Testis (tissue), 3 donors: Measurements from ENCODE around the gene RIBC2. TPM values are rescaled to one million over a fixed set of nuclear protein-coding genes. Genes with fewer than 3 reads are reported as not detected.

Source experiments
- DNase-seq: peaks from one replicate; pipeline ENCODE4 v3.0.0-alpha.2; 2019
- H3K27ac ChIP-seq, 2 donors: fragments of 200-600 bp; sonication (generic); one replicate each; pipeline ENCODE4 v1.5.1; 2019
- H3K27me3 ChIP-seq: fragments of 200-600 bp; sonication (generic); one replicate; pipeline ENCODE4 v1.5.1; 2019
- H3K36me3 ChIP-seq: fragments of 200-600 bp; sonication (generic); one replicate; pipeline ENCODE4 v1.5.1; 2017; ENCODE audit warnings: low read depth; ENCODE audit errors: missing control alignments
- H3K4me1 ChIP-seq: fragments of 200-600 bp; sonication (generic); one replicate; pipeline ENCODE4 v1.5.1; 2019
- H3K4me3 ChIP-seq, 2 donors: fragments of 200-600 bp; sonication (generic); one replicate each; pipeline ENCODE4 v1.5.1; 2017 to 2019
- H3K9me3 ChIP-seq: fragments of 200-600 bp; sonication (generic); one replicate; pipeline ENCODE4 v1.5.1; 2017
- CTCF ChIP-seq, 3 experiments: fragments of 450-650 bp in 2 of 3; fragments of 200-600 bp in 1 of 3; sonication (generic) in 1 of 3; IDR thresholded peaks; one replicate each; pipeline ENCODE4 v1.5.1; 2016 to 2019; ENCODE audit warnings: antibody characterized with exemption in 3 of 3, mild to moderate bottlenecking in 2 of 3, moderate library complexity in 1 of 3
- POLR2A ChIP-seq: fragments of 450-650 bp; IDR thresholded peaks from one replicate; pipeline ENCODE4 v1.6.1; 2017; ENCODE audit warnings: antibody characterized with exemption, mild to moderate bottlenecking, moderate library complexity
- WGBS, 2 donors: methylation state at CpG; one replicate each; pipeline ENCODE4 v1.1.5; 2018; 5-methylcytosine and 5-hydroxymethylcytosine counted together
- intact Hi-C: fragments of 100-400 bp; cut with DNase I; formaldehyde crosslinking; loops from one replicate; pipeline ENCODE4 v1.15.1; 2023; ENCODE audit warnings: low total_unique reads
- polyA plus RNA-seq: library from polyadenylated mRNA; stranded (reverse); fragments of 350-450 nt; fragmentation: Illumina TruSeq; extraction: RNeasy Lipid Tissue Mini Kit (QIAGEN cat#74804); gene quantifications from one replicate; pipeline ENCODE4 v1.2.3, GENCODE V29; 2014; ENCODE audit warnings: low read depth, low replicate concordance; ENCODE audit not compliant: insufficient read depth
- total RNA-seq, 2 donors: library from RNA; depleted of rRNA; stranded (reverse); fragments of >200 nt; gene quantifications; one replicate each; pipeline ENCODE4 v1.2.3, GENCODE V29; 2016

RIBC2 gene
- total and polyA plus RNA-seq, 3 donors from 2014 or later: 20.3 to 66.7 (median 38.5) TPM

- DNase-seq: peak; percentile 19
- H3K27ac ChIP-seq: peak overlapping the region in 1 of 2 donors; percentile 50
- H3K4me1 ChIP-seq: peaks cover 26% of the 10 kb centered on the region
- no peaks in the 10 kb centered on the region for H3K9me3 ChIP-seq
- H3K27me3 ChIP-seq: no peaks in the 10 kb centered on the region
- H3K36me3 ChIP-seq: no peaks in the 10 kb centered on the region
- WGBS, 2 donors: 60 to 64% methylated on average over 7 of the region's 7 CpGs
- no peak overlapping the region for H3K4me3 ChIP-seq
- TF ChIP-seq POLR2A: no peak
- no peak for TF ChIP-seq CTCF (IDR thresholded peaks at IDR 0.05)
- intact Hi-C loops: no loop called here
Measured at GRCh38 chr22:45477366-45478107, 64.0 kb downstream of the RIBC2 start.

GRCh38 chr22:45478108-45478771, 64.7 kb downstream of the RIBC2 start:
- Histone ChIP-seq H3K36me3 (no peaks in the 10 kb centered on the region), H3K27ac (no peak overlapping the region), H3K27me3 (no peaks in the 10 kb centered on the region), H3K4me3 (no peak overlapping the region), H3K4me1 (peaks cover 26% of the 10 kb centered on the region), H3K9me3 (no peaks in the 10 kb centered on the region)
- peak; percentile 35 for DNase-seq
- no peak for TF ChIP-seq CTCF (IDR thresholded peaks at IDR 0.05)
- no peak for TF ChIP-seq POLR2A
- intact Hi-C loops: no loop called here
- WGBS, 2 donors: 63 to 68% methylated on average over 11 of the region's 11 CpGs

GRCh38 chr22:45480717-45481116, 67.2 kb downstream of the RIBC2 start:
- DNase-seq: no peak
- 79 to 86% methylated on average over 3 of the region's 3 CpGs for WGBS, 2 donors

GRCh38 chr22:45481661-45482060, 68.2 kb downstream of the RIBC2 start:
- TF ChIP-seq CTCF (IDR thresholded peaks at IDR 0.05): no peak
- no peak for TF ChIP-seq POLR2A
- no peak for DNase-seq
- no peaks in the 10 kb centered on the region for H3K36me3 ChIP-seq
- peaks cover 13% of the 10 kb centered on the region for H3K4me1 ChIP-seq
- H3K9me3 ChIP-seq: no peaks in the 10 kb centered on the region
- no peak overlapping the region for H3K27ac ChIP-seq
- intact Hi-C loops: no loop called here
- 94% methylated on average over 5 of the region's 5 CpGs for WGBS, 2 donors
- H3K27me3 ChIP-seq: no peaks in the 10 kb centered on the region
- H3K4me3 ChIP-seq: no peak overlapping the region

More at GRCh38 chr22:45480717-45481116, 67.2 kb downstream of the RIBC2 start:
- Histone ChIP-seq H3K36me3 (no peaks in the 10 kb centered on the region), H3K4me1 (peaks cover 21% of the 10 kb centered on the region), H3K4me3 (no peak overlapping the region), H3K27me3 (no peaks in the 10 kb centered on the region), H3K9me3 (no peaks in the 10 kb centered on the region), H3K27ac (no peak overlapping the region)
- intact Hi-C loops: no loop called here
- TF ChIP-seq POLR2A (no peak), CTCF (IDR thresholded peaks at IDR 0.05) (no peak)

Other genes with a start within 250 kb of the RIBC2 start
- gene NUP50, start 249.8 kb upstream of the RIBC2 start, total RNA-seq: 100 to 1,000 TPM; 119 to 120 TPM
- gene NUP50, start 249.8 kb upstream of the RIBC2 start, polyA plus RNA-seq: 66.2 TPM
- 10 to 100 TPM; 62.4 to 62.9 TPM for gene KIAA0930, start 172.8 kb upstream of the RIBC2 start, total RNA-seq
- 77.5 TPM for gene KIAA0930, start 172.8 kb upstream of the RIBC2 start, polyA plus RNA-seq
- gene UPK3A, start 128.7 kb upstream of the RIBC2 start, total RNA-seq: not detected
- gene UPK3A, start 128.7 kb upstream of the RIBC2 start, polyA plus RNA-seq: not detected
- 100 to 1,000 TPM in 1 of 2 donors, 10 to 100 TPM in 1; 80.2 to 104 TPM for gene FAM118A, start 103.8 kb upstream of the RIBC2 start, total RNA-seq
- gene FAM118A, start 103.8 kb upstream of the RIBC2 start, polyA plus RNA-seq: 70.8 TPM
- gene SMC1B, start 94 bp upstream of the RIBC2 start, total RNA-seq: 10 to 100 TPM; 24.7 to 46.8 TPM
- gene SMC1B, start 94 bp upstream of the RIBC2 start, polyA plus RNA-seq: 10.1 TPM
- 10 to 100 TPM; 32.4 to 42.2 TPM for gene FBLN1, start 89.2 kb downstream of the RIBC2 start, total RNA-seq
- 154 TPM for gene FBLN1, start 89.2 kb downstream of the RIBC2 start, polyA plus RNA-seq